Measurements from ENCODE around the gene STARD9.

STARD9 gene

GRCh38 chr15:42584031-42584765 lies 8.8 kb downstream of the STARD9 start:
- Histone ChIP-seq H3K4me1 (no peaks in the 10 kb centered on the region), H3K79me2 (no peaks in the 10 kb centered on the region), H3K9me3 (ENCODE audit: control insufficient read depth, low read length) (no peaks in the 10 kb centered on the region), H3K27ac (no peak overlapping the region), H3K4me3 (ENCODE audit: low read depth, low read length) (no peak overlapping the region), H3K4me2 (ENCODE audit: low read length) (no peak overlapping the region), H3K9ac (no peak overlapping the region), H3K27me3 (ENCODE audit: control insufficient read depth, insufficient read depth, low read length) (no peaks in the 10 kb centered on the region), H2AFZ (no peak overlapping the region), H3K36me3 (ENCODE audit: control insufficient read depth, insufficient read depth, low read length) (no peaks in the 10 kb centered on the region)
- TF ChIP-seq CTCF (IDR thresholded peaks at IDR 0.05): no peak

GRCh38 chr15:42590619-42591237 lies 15.3 kb downstream of the STARD9 start:
- Histone ChIP-seq H3K4me1 (no peaks in the 10 kb centered on the region), H3K4me3 (ENCODE audit: low read depth, low read length) (no peak overlapping the region), H3K27me3 (ENCODE audit: control insufficient read depth, insufficient read depth, low read length) (no peaks in the 10 kb centered on the region), H3K27ac (no peak overlapping the region), H3K9me3 (ENCODE audit: control insufficient read depth, low read length) (no peaks in the 10 kb centered on the region), H3K4me2 (ENCODE audit: low read length) (no peak overlapping the region), H3K9ac (no peak overlapping the region), H3K79me2 (no peaks in the 10 kb centered on the region), H3K36me3 (ENCODE audit: control insufficient read depth, insufficient read depth, low read length) (no peaks in the 10 kb centered on the region), H2AFZ (no peak overlapping the region)
- no peak for TF ChIP-seq CTCF (IDR thresholded peaks at IDR 0.05)

- Histone ChIP-seq H3K4me2 (ENCODE audit: low read length) (no peak overlapping the region), H3K79me2 (no peaks in the 10 kb centered on the region), H3K27ac (no peak overlapping the region), H3K4me1 (no peaks in the 10 kb centered on the region), H3K9me3 (ENCODE audit: control insufficient read depth, low read length) (no peaks in the 10 kb centered on the region), H3K4me3 (ENCODE audit: low read depth, low read length) (no peak overlapping the region), H3K27me3 (ENCODE audit: control insufficient read depth, insufficient read depth, low read length) (no peaks in the 10 kb centered on the region), H2AFZ (no peak overlapping the region), H3K9ac (no peak overlapping the region), H3K36me3 (ENCODE audit: control insufficient read depth, insufficient read depth, low read length) (no peaks in the 10 kb centered on the region)
- TF ChIP-seq CTCF (IDR thresholded peaks at IDR 0.05): no peak
Observed at GRCh38 chr15:42591238-42591934, 16.0 kb downstream of the STARD9 start.

GRCh38 chr15:42592716-42593115 lies 17.3 kb downstream of the STARD9 start:
- no peak overlapping the region for H3K4me2 ChIP-seq (ENCODE audit: low read length)
- H3K27ac ChIP-seq: no peak overlapping the region
- no peaks in the 10 kb centered on the region for H3K4me1 ChIP-seq
- no peak overlapping the region for H2AFZ ChIP-seq
- no peaks in the 10 kb centered on the region for H3K9me3 ChIP-seq (ENCODE audit: control insufficient read depth, low read length)
- H3K36me3 ChIP-seq (ENCODE audit: control insufficient read depth, insufficient read depth, low read length): no peaks in the 10 kb centered on the region
- TF ChIP-seq CTCF (IDR thresholded peaks at IDR 0.05): no peak
- no peaks in the 10 kb centered on the region for H3K27me3 ChIP-seq (ENCODE audit: control insufficient read depth, insufficient read depth, low read length)
- H3K4me3 ChIP-seq (ENCODE audit: low read depth, low read length): no peak overlapping the region
- H3K9ac ChIP-seq: no peak overlapping the region
- H3K79me2 ChIP-seq: no peaks in the 10 kb centered on the region
